ENCODE measurements around the gene TMEM151B. TPM values are rescaled to one million over a fixed set of nuclear protein-coding genes. Genes with fewer than 3 reads are reported as not detected.

Gene TMEM151B
- total RNA-seq, 2 donors from 2014 or later = 0.22 to 0.51 TPM

DNA sequence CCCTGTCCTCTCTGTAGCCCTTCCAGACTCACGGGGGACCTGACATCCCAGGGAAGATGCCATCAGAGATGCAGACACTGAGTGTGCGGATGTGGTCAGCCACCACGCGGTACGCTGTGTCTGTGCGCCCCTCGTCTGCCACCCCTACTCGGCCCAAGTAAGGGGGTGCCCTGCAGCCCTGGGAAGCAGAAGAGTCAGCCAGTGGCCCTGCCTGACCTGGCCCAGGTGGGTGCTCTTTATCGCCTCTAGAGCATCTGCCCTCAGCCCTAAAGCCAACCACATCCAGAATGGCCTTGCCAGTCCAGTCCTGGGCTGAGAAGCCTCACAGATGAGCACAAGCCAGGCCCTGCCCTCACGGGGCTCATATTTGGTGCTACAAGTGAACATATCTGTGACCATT is 37.0 kb downstream of the TMEM151B start:
- no peak overlapping the region for H3K27ac ChIP-seq (ENCODE audit: low read depth, low read length)
- H3K27me3 Mint-ChIP-seq (ENCODE audit: insufficient read depth) = no peaks in the 10 kb centered on the region
- H3K4me3 Mint-ChIP-seq = no peak overlapping the region
- WGBS, 2 experiments (ENCODE audit: insufficient coverage in 1 of 2, insufficient read length in 1 of 2) = 95 to 100% methylated on average over 7 to 10 of the region's 10 CpGs
- TF ChIP-seq CTCF (conservative IDR thresholded peaks at IDR 0.05) = no peak
- peaks cover 16% of the 10 kb centered on the region for H3K4me1 Mint-ChIP-seq
- no peaks in the 10 kb centered on the region for H3K9me3 Mint-ChIP-seq
- peaks cover 75% of the 10 kb centered on the region for H3K36me3 Mint-ChIP-seq (ENCODE audit: low read depth)
- no peak overlapping the region for H3K27ac Mint-ChIP-seq
- no peaks in the 10 kb centered on the region for H3K9me3 ChIP-seq (ENCODE audit: control insufficient read depth, low read length)
- peaks cover 83% of the 10 kb centered on the region for H3K36me3 ChIP-seq (ENCODE audit: control insufficient read depth, insufficient read depth, low read length)
- H3K4me1 ChIP-seq (ENCODE audit: control insufficient read depth, insufficient read depth, low read length) = peaks cover 10% of the 10 kb centered on the region
- no peak for DNase-seq
- no peak overlapping the region for H3K9ac ChIP-seq (ENCODE audit: extremely low read depth, low read length, poor library complexity, severe bottlenecking)
- H3K27me3 ChIP-seq (ENCODE audit: control insufficient read depth, insufficient read depth, low read length, poor library complexity, severe bottlenecking) = no peaks in the 10 kb centered on the region
- H3K4me3 ChIP-seq (ENCODE audit: low read length) = no peak overlapping the region

- Histone ChIP-seq H3K27ac (ENCODE audit: low read depth, low read length) (no peak overlapping the region), H3K4me3 (ENCODE audit: low read length) (no peak overlapping the region), H3K9me3 (ENCODE audit: control insufficient read depth, low read length) (no peaks in the 10 kb centered on the region), H3K9ac (ENCODE audit: extremely low read depth, low read length, poor library complexity, severe bottlenecking) (no peak overlapping the region), H3K27me3 (ENCODE audit: control insufficient read depth, insufficient read depth, low read length, poor library complexity, severe bottlenecking) (no peaks in the 10 kb centered on the region), H3K4me1 (ENCODE audit: control insufficient read depth, insufficient read depth, low read length) (peaks cover 10% of the 10 kb centered on the region), H3K36me3 (ENCODE audit: control insufficient read depth, insufficient read depth, low read length) (peaks cover 65% of the 10 kb centered on the region)
- no peak for TF ChIP-seq CTCF (conservative IDR thresholded peaks at IDR 0.05)
- Mint-ChIP-seq H3K4me3 (no peak overlapping the region), H3K4me1 (peaks cover 18% of the 10 kb centered on the region), H3K27ac (no peak overlapping the region), H3K9me3 (no peaks in the 10 kb centered on the region), H3K27me3 (ENCODE audit: insufficient read depth) (no peaks in the 10 kb centered on the region), H3K36me3 (ENCODE audit: low read depth) (peaks cover 61% of the 10 kb centered on the region)
- 94 to 96% methylated on average over 2 of the region's 2 CpGs for WGBS, 2 experiments (ENCODE audit: insufficient coverage in 1 of 2, insufficient read length in 1 of 2)
- DNase-seq = no peak
Measured at GRCh38 chr6:44309092-44309491, 38.8 kb downstream of the TMEM151B start.

GRCh38 chr6:44309631-44310030 is 39.4 kb downstream of the TMEM151B start:
- H3K27ac Mint-ChIP-seq = no peak overlapping the region
- H3K27me3 Mint-ChIP-seq (ENCODE audit: insufficient read depth) = no peaks in the 10 kb centered on the region
- TF ChIP-seq CTCF (conservative IDR thresholded peaks at IDR 0.05) = no peak
- no peak for DNase-seq
- Histone ChIP-seq H3K27me3 (ENCODE audit: control insufficient read depth, insufficient read depth, low read length, poor library complexity, severe bottlenecking) (no peaks in the 10 kb centered on the region), H3K9me3 (ENCODE audit: control insufficient read depth, low read length) (no peaks in the 10 kb centered on the region), H3K9ac (ENCODE audit: extremely low read depth, low read length, poor library complexity, severe bottlenecking) (no peak overlapping the region), H3K36me3 (ENCODE audit: control insufficient read depth, insufficient read depth, low read length) (peaks cover 59% of the 10 kb centered on the region), H3K27ac (ENCODE audit: low read depth, low read length) (no peak overlapping the region), H3K4me3 (ENCODE audit: low read length) (no peak overlapping the region), H3K4me1 (ENCODE audit: control insufficient read depth, insufficient read depth, low read length) (peaks cover 10% of the 10 kb centered on the region)
- H3K4me3 Mint-ChIP-seq = no peak overlapping the region
- peaks cover 18% of the 10 kb centered on the region for H3K4me1 Mint-ChIP-seq
- peaks cover 57% of the 10 kb centered on the region for H3K36me3 Mint-ChIP-seq (ENCODE audit: low read depth)
- H3K9me3 Mint-ChIP-seq = no peaks in the 10 kb centered on the region
